ENCODE results near the gene KIF21B.

Gene KIF21B

GRCh38 chr1:201054091-201054543 lies 30.6 kb upstream of the KIF21B start:
- Histone ChIP-seq H3K9me3 (ENCODE audit: insufficient read depth, low read depth, low read length) (no peaks in the 10 kb centered on the region), H3K9me2 (replicated peaks; ENCODE audit: low read depth, low read length) (no peaks in the 10 kb centered on the region), H3F3A (ENCODE audit: low read depth) (no peaks in the 10 kb centered on the region), H3K27me3 (ENCODE audit: insufficient read depth, low read length, poor library complexity, severe bottlenecking) (no peaks in the 10 kb centered on the region), H3K9ac (ENCODE audit: low read depth, low read length, poor library complexity, severe bottlenecking) (no peak overlapping the region), H4K20me1 (ENCODE audit: insufficient read depth, low read length, poor library complexity, severe bottlenecking) (no peaks in the 10 kb centered on the region), H3K36me3 (ENCODE audit: insufficient read depth, low read length) (no peaks in the 10 kb centered on the region), H3K4me3 (ENCODE audit: low read length, poor library complexity, severe bottlenecking) (no peak overlapping the region), H3K4me1 (ENCODE audit: insufficient read depth, low read length, poor library complexity, severe bottlenecking) (no peaks in the 10 kb centered on the region), H3K4me2 (ENCODE audit: low read depth, low read length, poor library complexity, severe bottlenecking) (no peak overlapping the region), H2AFZ (ENCODE audit: low read length) (no peak overlapping the region), H3K79me2 (ENCODE audit: insufficient read depth, low read length) (no peaks in the 10 kb centered on the region)
- TF ChIP-seq, protein P1, sequence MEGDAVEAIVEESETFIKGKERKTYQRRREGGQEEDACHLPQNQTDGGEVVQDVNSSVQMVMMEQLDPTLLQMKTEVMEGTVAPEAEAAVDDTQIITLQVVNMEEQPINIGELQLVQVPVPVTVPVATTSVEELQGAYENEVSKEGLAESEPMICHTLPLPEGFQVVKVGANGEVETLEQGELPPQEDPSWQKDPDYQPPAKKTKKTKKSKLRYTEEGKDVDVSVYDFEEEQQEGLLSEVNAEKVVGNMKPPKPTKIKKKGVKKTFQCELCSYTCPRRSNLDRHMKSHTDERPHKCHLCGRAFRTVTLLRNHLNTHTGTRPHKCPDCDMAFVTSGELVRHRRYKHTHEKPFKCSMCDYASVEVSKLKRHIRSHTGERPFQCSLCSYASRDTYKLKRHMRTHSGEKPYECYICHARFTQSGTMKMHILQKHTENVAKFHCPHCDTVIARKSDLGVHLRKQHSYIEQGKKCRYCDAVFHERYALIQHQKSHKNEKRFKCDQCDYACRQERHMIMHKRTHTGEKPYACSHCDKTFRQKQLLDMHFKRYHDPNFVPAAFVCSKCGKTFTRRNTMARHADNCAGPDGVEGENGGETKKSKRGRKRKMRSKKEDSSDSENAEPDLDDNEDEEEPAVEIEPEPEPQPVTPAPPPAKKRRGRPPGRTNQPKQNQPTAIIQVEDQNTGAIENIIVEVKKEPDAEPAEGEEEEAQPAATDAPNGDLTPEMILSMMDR (conservative IDR thresholded peaks at IDR 0.05; ENCODE audit: low read length), result no peak
- TF ChIP-seq EZH2phosphoT487 (IDR thresholded peaks at IDR 0.05; ENCODE audit: borderline replicate concordance), result no peak

- H3K4me3 ChIP-seq (ENCODE audit: low read length, poor library complexity, severe bottlenecking), result no peak overlapping the region
- no peaks in the 10 kb centered on the region for H4K20me1 ChIP-seq (ENCODE audit: insufficient read depth, low read length, poor library complexity, severe bottlenecking)
- no peaks in the 10 kb centered on the region for H3K9me3 ChIP-seq (ENCODE audit: insufficient read depth, low read depth, low read length)
- H3K9ac ChIP-seq (ENCODE audit: low read depth, low read length, poor library complexity, severe bottlenecking), result no peak overlapping the region
- TF ChIP-seq, protein P1 (conservative IDR thresholded peaks at IDR 0.05; ENCODE audit: low read length), result peak; percentile 43
- TF ChIP-seq EZH2phosphoT487 (IDR thresholded peaks at IDR 0.05; ENCODE audit: borderline replicate concordance), result no peak
- H3K4me2 ChIP-seq (ENCODE audit: low read depth, low read length, poor library complexity, severe bottlenecking), result no peak overlapping the region
- H3K9me2 ChIP-seq (replicated peaks; ENCODE audit: low read depth, low read length), result no peaks in the 10 kb centered on the region
- H3F3A ChIP-seq (ENCODE audit: low read depth), result no peaks in the 10 kb centered on the region
- H2AFZ ChIP-seq (ENCODE audit: low read length), result no peak overlapping the region
- no peaks in the 10 kb centered on the region for H3K79me2 ChIP-seq (ENCODE audit: insufficient read depth, low read length)
- H3K27me3 ChIP-seq (ENCODE audit: insufficient read depth, low read length, poor library complexity, severe bottlenecking), result no peaks in the 10 kb centered on the region
- no peaks in the 10 kb centered on the region for H3K4me1 ChIP-seq (ENCODE audit: insufficient read depth, low read length, poor library complexity, severe bottlenecking)
- no peaks in the 10 kb centered on the region for H3K36me3 ChIP-seq (ENCODE audit: insufficient read depth, low read length)
Measured at GRCh38 chr1:201053155-201053860, 29.8 kb upstream of the KIF21B start.

DNA sequence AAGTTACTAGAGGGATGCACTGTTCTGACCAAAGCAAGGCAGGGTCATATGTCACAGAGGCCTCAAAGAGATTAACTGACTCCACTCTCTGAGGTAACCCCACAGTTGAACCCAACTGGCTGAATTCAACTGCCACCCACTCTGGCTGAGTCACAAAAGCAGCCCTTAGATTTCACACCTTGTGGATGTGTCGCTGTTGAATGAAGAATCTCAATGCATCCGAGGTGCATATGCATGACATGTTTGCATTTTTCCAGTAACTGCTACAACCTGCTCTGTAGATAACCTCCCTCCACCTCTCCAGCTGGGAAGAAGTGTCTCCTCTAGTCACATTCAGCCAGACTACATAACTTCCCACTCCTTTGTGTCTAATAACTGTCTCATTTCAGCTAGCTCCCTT lies 27.9 kb upstream of the KIF21B start:
- Histone ChIP-seq H4K20me1 (ENCODE audit: insufficient read depth, low read length, poor library complexity, severe bottlenecking) (no peaks in the 10 kb centered on the region), H3K4me1 (ENCODE audit: insufficient read depth, low read length, poor library complexity, severe bottlenecking) (no peaks in the 10 kb centered on the region), H3K9me2 (replicated peaks; ENCODE audit: low read depth, low read length) (no peaks in the 10 kb centered on the region), H3K4me3 (ENCODE audit: low read length, poor library complexity, severe bottlenecking) (no peak overlapping the region), H3K9ac (ENCODE audit: low read depth, low read length, poor library complexity, severe bottlenecking) (no peak overlapping the region), H3K9me3 (ENCODE audit: insufficient read depth, low read depth, low read length) (no peaks in the 10 kb centered on the region), H2AFZ (ENCODE audit: low read length) (no peak overlapping the region), H3K36me3 (ENCODE audit: insufficient read depth, low read length) (no peaks in the 10 kb centered on the region), H3K79me2 (ENCODE audit: insufficient read depth, low read length) (no peaks in the 10 kb centered on the region), H3K4me2 (ENCODE audit: low read depth, low read length, poor library complexity, severe bottlenecking) (no peak overlapping the region), H3K27me3 (ENCODE audit: insufficient read depth, low read length, poor library complexity, severe bottlenecking) (no peaks in the 10 kb centered on the region), H3F3A (ENCODE audit: low read depth) (no peaks in the 10 kb centered on the region)
- no peak for TF ChIP-seq EZH2phosphoT487 (IDR thresholded peaks at IDR 0.05; ENCODE audit: borderline replicate concordance)
- TF ChIP-seq, protein P1 (conservative IDR thresholded peaks at IDR 0.05; ENCODE audit: low read length), result no peak
